Right lobe of liver (tissue), 6 donors: ENCODE data around the gene SAP130. TPM values are rescaled to one million over a fixed set of nuclear protein-coding genes. Genes with fewer than 3 reads are reported as not detected.

Experiments
- ATAC-seq, 4 donors: fragments of 200-7000 bp; cut with Tn5 transposase; one replicate each; pipeline ENCODE4 v1.9.1; 2020; ENCODE audit warnings: mild to moderate bottlenecking in 4 of 4, moderate library complexity in 4 of 4
- DNase-seq, 3 donors: peaks; one replicate each; pipeline ENCODE4 v3.0.0-alpha.2; 2020
- H3K27ac ChIP-seq, 3 donors: fragments of 200-600 bp; one replicate each; pipeline ENCODE4 v1.8.0; 2022
- H3K27me3 ChIP-seq, 2 donors: fragments of 200-600 bp; one replicate each; pipeline ENCODE4 v1.8.0; 2022
- H3K36me3 ChIP-seq, 4 donors: fragments of 200-600 bp; sonication (generic) in 1 of 4; one replicate each; pipeline versions ENCODE4 v1.5.1 to v1.8.0; 2017 to 2022; ENCODE audit warnings: control low read depth in 1 of 4
- H3K4me1 ChIP-seq, 4 donors: fragments of 200-600 bp; sonication (generic) in 1 of 4; one replicate each; pipeline versions ENCODE4 v1.5.1 to v1.8.0; 2017 to 2022; ENCODE audit warnings: control low read depth in 1 of 4
- H3K4me3 ChIP-seq, 3 donors: fragments of 200-600 bp; one replicate each; pipeline ENCODE4 v1.8.0; 2022
- H3K9me3 ChIP-seq, 4 donors: fragments of 200-600 bp; sonication (generic) in 1 of 4; one replicate each; pipeline versions ENCODE4 v1.5.1 to v1.8.0; 2017 to 2022; ENCODE audit warnings: control low read depth in 1 of 4
- POLR2A ChIP-seq: fragments of 450-650 bp; IDR thresholded peaks from one replicate; pipeline ENCODE4 v1.6.1; 2017; ENCODE audit warnings: antibody characterized with exemption, mild to moderate bottlenecking
- WGBS: methylation state at CpG from one replicate; pipeline ENCODE4 v1.1.6; 2018; ENCODE audit warnings: low coverage, low lambda C conversion rate; ENCODE audit not compliant: insufficient coverage; ENCODE audit errors: missing lambda C conversion rate; 5-methylcytosine and 5-hydroxymethylcytosine counted together
- intact Hi-C, 2 donors: fragments of 100-400 bp; cut with DNase I; formaldehyde crosslinking; loops; one replicate each; pipeline versions ENCODE4 v1.11.2 to v1.14.1; 2022
- total RNA-seq, 6 experiments: library from RNA; depleted of rRNA in 2 of 6; stranded (reverse); fragments of >200 nt in 2 of 6; fragmentation: NEBNext Ultra II Directional in 3 of 6; extraction: Animal tissue kit (Norgen Biotek cat#: 25700) in 3 of 6; gene quantifications; one replicate each; pipeline versions ENCODE4 v1.1.0 to v1.2.4, GENCODE V29; 2016 to 2023
- TF ChIP-seq, protein P1 (sequence below), 4 donors: fragments of 200-600 bp in 3 of 4; fragments of 450-650 bp in 1 of 4; IDR thresholded peaks; one replicate each; pipeline versions ENCODE4 v1.5.1 to v1.8.0; 2016 to 2022; ENCODE audit warnings: antibody characterized with exemption in 4 of 4, mild to moderate bottlenecking in 2 of 4
- donor health status: DM: no; HTN: yes; CAD: no.
- donor health status: DM: no; HTN: no; CAD: no.
- donor health status: DM: no; HTN: no; CAD: no.
- donor health status: DM: no; HTN: yes; CAD: no.
- donor health status: DM: no; HTN: yes; CAD: no.

Gene SAP130
- total RNA-seq, 6 experiments from 2014 or later = 5.0 to 11.5 (median 9.1) TPM

DNA sequence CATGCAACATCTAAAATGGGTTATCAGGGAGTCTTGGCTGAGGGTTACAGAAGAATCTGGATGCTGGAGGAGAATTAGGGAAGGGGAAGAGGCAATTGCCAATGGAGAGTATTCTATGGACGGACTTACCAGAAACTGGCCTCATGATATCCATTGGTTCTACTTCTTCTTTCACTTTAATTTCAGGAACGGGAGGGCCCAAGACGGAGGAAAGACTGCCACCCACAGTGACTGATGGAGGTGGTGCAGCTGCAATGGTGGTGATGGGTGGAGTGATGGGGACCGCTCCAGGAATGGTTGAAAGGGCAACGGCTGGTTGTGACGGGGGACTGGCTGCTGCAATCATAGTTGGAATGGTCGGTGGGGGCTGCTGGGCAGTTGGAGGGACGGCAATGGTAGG is 73.0 kb downstream of the SAP130 start:
- TF ChIP-seq, protein P1, sequence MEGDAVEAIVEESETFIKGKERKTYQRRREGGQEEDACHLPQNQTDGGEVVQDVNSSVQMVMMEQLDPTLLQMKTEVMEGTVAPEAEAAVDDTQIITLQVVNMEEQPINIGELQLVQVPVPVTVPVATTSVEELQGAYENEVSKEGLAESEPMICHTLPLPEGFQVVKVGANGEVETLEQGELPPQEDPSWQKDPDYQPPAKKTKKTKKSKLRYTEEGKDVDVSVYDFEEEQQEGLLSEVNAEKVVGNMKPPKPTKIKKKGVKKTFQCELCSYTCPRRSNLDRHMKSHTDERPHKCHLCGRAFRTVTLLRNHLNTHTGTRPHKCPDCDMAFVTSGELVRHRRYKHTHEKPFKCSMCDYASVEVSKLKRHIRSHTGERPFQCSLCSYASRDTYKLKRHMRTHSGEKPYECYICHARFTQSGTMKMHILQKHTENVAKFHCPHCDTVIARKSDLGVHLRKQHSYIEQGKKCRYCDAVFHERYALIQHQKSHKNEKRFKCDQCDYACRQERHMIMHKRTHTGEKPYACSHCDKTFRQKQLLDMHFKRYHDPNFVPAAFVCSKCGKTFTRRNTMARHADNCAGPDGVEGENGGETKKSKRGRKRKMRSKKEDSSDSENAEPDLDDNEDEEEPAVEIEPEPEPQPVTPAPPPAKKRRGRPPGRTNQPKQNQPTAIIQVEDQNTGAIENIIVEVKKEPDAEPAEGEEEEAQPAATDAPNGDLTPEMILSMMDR (IDR thresholded peaks at IDR 0.05) = no peak
- no peak for TF ChIP-seq POLR2A
- ATAC-seq = peak in 1 of 4 donors; percentile 10
- WGBS = 74% methylated on average over 4 of the region's 8 CpGs
- intact Hi-C loops = no loop called here
- Histone ChIP-seq H3K36me3 (peaks cover 0 to 22% (median 6%) of the 10 kb centered on the region in 4 donors), H3K4me1 (peaks cover 0 to 24% (median 6%) of the 10 kb centered on the region in 4 donors), H3K9me3 (no peaks in the 10 kb centered on the region), H3K27ac (no peak overlapping the region), H3K27me3 (no peaks in the 10 kb centered on the region), H3K4me3 (no peak overlapping the region)
- no peak for DNase-seq

GRCh38 chr2:127953849-127954248 is 74.0 kb downstream of the SAP130 start:
- 69% methylated on average over 2 of the region's 2 CpGs for WGBS
- Histone ChIP-seq H3K36me3 (peaks cover 0 to 32% (median 12%) of the 10 kb centered on the region in 4 donors), H3K9me3 (no peaks in the 10 kb centered on the region), H3K4me3 (no peak overlapping the region), H3K27ac (peak overlapping the region; percentile 11 to 20 (median 20)), H3K27me3 (no peaks in the 10 kb centered on the region), H3K4me1 (peaks cover 0 to 24% (median 6%) of the 10 kb centered on the region in 4 donors)
- no peak for DNase-seq
- ATAC-seq = peak; percentile 8 to 47 (median 28)
- TF ChIP-seq, protein P1 (IDR thresholded peaks at IDR 0.05) = no peak
- no peak for TF ChIP-seq POLR2A
- intact Hi-C loops = no loop called here

DNA sequence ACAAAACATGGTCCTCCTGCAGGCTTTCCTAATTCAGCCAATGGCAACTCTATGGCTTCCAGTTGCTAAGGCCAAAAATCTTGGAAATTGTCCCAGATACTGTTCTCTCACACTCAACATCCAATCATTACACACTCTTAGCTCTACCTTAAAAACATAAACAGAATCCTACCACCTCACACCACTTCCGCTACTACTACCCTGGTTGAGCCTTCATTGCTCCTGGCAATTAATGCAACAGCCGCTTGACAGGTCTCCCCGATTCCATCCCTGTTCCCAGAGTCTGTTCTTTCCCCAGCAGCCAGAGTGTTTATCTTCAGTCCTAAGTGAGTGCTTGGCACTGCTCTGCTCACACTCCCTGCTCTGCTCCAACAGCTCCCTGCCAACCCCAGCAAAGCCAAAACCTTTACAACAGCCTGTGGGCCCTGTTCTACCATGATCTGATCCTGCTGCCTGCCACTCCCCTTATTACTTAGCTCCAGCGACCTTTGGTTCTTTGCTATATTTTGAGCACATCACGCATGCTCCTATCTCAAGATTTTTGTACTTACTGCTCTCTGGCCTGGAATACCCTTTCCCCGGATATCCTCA is 74.6 kb downstream of the SAP130 start:
- H3K4me3 ChIP-seq = no peak overlapping the region
- no peak for TF ChIP-seq POLR2A
- TF ChIP-seq, protein P1 (IDR thresholded peaks at IDR 0.05) = no peak
- intact Hi-C loops = no loop called here
- peak; percentile 91 to 96 (median 95) for ATAC-seq
- no peaks in the 10 kb centered on the region for H3K27me3 ChIP-seq
- no peaks in the 10 kb centered on the region for H3K9me3 ChIP-seq
- WGBS = 30% methylated on average over 6 of the region's 6 CpGs
- peaks cover 0 to 38% (median 15%) of the 10 kb centered on the region in 4 donors for H3K36me3 ChIP-seq
- peak overlapping the region; percentile 11 to 20 (median 20) for H3K27ac ChIP-seq
- peaks cover 0 to 24% (median 6%) of the 10 kb centered on the region in 4 donors for H3K4me1 ChIP-seq
- peak; percentile 32 to 78 (median 63) for DNase-seq

- ATAC-seq (no peak), DNase-seq (no peak)
- peaks cover 0 to 42% (median 18%) of the 10 kb centered on the region in 4 donors for H3K36me3 ChIP-seq
- H3K4me1 ChIP-seq = peaks cover 0 to 24% (median 6%) of the 10 kb centered on the region in 4 donors
- H3K27ac ChIP-seq = no peak overlapping the region
- intact Hi-C loops = no loop called here
- no peak for TF ChIP-seq POLR2A
- TF ChIP-seq, protein P1 (IDR thresholded peaks at IDR 0.05) = no peak
- H3K9me3 ChIP-seq = no peaks in the 10 kb centered on the region
- H3K27me3 ChIP-seq = no peaks in the 10 kb centered on the region
- no peak overlapping the region for H3K4me3 ChIP-seq
- WGBS = 100% methylated on average over 4 of the region's 4 CpGs
Observed at GRCh38 chr2:127951026-127951425, 76.8 kb downstream of the SAP130 start.
